ENCODE data around the gene SPATA7.

- TF ChIP-seq CHD4 (IDR thresholded peaks at IDR 0.05) = no peak
- no peak for TF ChIP-seq ZNF622 (IDR thresholded peaks at IDR 0.05)
- no peak for TF ChIP-seq CTCF (IDR thresholded peaks at IDR 0.05 in 2 of 3, conservative IDR thresholded peaks at IDR 0.05 in 1 of 3; ENCODE audit: control insufficient read depth in 2 of 3, extremely low read depth in 1 of 3, insufficient read depth in 1 of 3, low read depth in 3 of 3, low read length in 3 of 3)
- TF ChIP-seq USF1 (IDR thresholded peaks at IDR 0.05; ENCODE audit: borderline replicate concordance, extremely low read length, insufficient read depth, low read depth, low read length) = no peak
These were observed 37.6 kb downstream of the SPATA7 start for GRCh38 chr14:88422919-88423650.

Data from GM12878 (cell line).